Cardiac muscle cell (in vitro differentiated cells and primary cell): ENCODE measurements around the gene SCYL3. TPM values are rescaled to one million over a fixed set of nuclear protein-coding genes. Genes with fewer than 3 reads are reported as not detected.

ENCODE experiments used
- DNase-seq, 2 donors: peaks; one replicate each; pipeline versions ENCODE4 v3.0.0 to v3.0.0-alpha.2; 2010 to 2017; ENCODE audit warnings: low read depth in 1 of 2, low spot score in 1 of 2
- H3K27ac ChIP-seq: fragments of 200-600 bp; sonication (generic); 2 replicates; pipeline ENCODE4 v1.5.1; 2016
- H3K27me3 ChIP-seq: fragments of 200-600 bp; sonication (generic); 2 replicates; pipeline ENCODE4 v1.6.0; 2016; ENCODE audit warnings: control low read depth
- H3K36me3 ChIP-seq: fragments of 200-600 bp; sonication (generic); 2 replicates; pipeline ENCODE4 v1.5.1; 2016; ENCODE audit warnings: control low read depth
- H3K4me1 ChIP-seq: fragments of 200-600 bp; sonication (generic); 2 replicates; pipeline ENCODE4 v1.8.1; 2017; ENCODE audit warnings: low read depth, mild to moderate bottlenecking, mixed run types
- H3K4me3 ChIP-seq: fragments of 200-600 bp; sonication (generic); 2 replicates; pipeline ENCODE4 v1.5.1; 2016; ENCODE audit warnings: mild to moderate bottlenecking
- H3K9me3 ChIP-seq: fragments of 200-600 bp; sonication (generic); 2 replicates; pipeline ENCODE4 v1.5.1; 2017; ENCODE audit warnings: low read depth, mild to moderate bottlenecking, control low read depth
- polyA plus RNA-seq: library from polyadenylated mRNA; unstranded; fragments of >200 nt; fragmentation: Nextera tagmentation; extraction: Ambion mirVana; gene quantifications from 2 replicates; pipeline ENCODE4 v1.2.1, GENCODE V29; 2016
- total RNA-seq: library from RNA; depleted of rRNA; stranded (reverse); fragments of >200 nt; gene quantifications from 2 replicates; pipeline ENCODE4 v1.2.3, GENCODE V29; 2016
- TF ChIP-seq, protein P1 (sequence below): IDR thresholded peaks from 2 replicates; pipeline ENCODE4 v1.5.1; 2012; ENCODE audit warnings: low read depth, mild to moderate bottlenecking, low read length

The SCYL3 gene
- total and polyA plus RNA-seq, 2 experiments from 2014 or later, result 4.6 to 9.4 TPM

DNA sequence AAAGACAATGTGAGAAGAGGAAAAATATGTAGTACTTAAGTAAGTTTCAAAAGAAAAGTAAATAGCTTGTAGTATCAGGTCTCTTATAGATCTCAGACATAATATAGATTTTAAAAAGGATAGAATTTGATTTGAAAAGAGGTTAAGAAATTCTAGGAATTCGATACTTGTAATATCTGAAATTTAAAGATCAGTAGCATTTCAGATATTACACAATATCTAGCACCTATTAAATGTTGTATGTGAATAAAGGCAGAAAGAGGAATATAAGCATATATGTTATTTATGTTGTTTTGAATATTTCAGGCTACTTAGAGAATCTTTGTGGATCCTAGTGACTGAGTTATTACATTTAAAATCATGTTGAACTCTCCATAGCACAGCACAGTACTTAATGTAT, 64.0 kb downstream of the SCYL3 start:
- DNase-seq, result no peak
- Histone ChIP-seq H3K36me3 (peaks cover 8% of the 10 kb centered on the region), H3K4me1 (no peaks in the 10 kb centered on the region), H3K4me3 (no peak overlapping the region), H3K27ac (no peak overlapping the region), H3K27me3 (no peaks in the 10 kb centered on the region), H3K9me3 (no peaks in the 10 kb centered on the region)
- TF ChIP-seq, protein P1, sequence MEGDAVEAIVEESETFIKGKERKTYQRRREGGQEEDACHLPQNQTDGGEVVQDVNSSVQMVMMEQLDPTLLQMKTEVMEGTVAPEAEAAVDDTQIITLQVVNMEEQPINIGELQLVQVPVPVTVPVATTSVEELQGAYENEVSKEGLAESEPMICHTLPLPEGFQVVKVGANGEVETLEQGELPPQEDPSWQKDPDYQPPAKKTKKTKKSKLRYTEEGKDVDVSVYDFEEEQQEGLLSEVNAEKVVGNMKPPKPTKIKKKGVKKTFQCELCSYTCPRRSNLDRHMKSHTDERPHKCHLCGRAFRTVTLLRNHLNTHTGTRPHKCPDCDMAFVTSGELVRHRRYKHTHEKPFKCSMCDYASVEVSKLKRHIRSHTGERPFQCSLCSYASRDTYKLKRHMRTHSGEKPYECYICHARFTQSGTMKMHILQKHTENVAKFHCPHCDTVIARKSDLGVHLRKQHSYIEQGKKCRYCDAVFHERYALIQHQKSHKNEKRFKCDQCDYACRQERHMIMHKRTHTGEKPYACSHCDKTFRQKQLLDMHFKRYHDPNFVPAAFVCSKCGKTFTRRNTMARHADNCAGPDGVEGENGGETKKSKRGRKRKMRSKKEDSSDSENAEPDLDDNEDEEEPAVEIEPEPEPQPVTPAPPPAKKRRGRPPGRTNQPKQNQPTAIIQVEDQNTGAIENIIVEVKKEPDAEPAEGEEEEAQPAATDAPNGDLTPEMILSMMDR, result no peak

- H3K36me3 ChIP-seq, result peaks cover 5% of the 10 kb centered on the region
- TF ChIP-seq, protein P1, result no peak
- DNase-seq, result no peak
- no peaks in the 10 kb centered on the region for H3K4me1 ChIP-seq
- no peak overlapping the region for H3K27ac ChIP-seq
- H3K27me3 ChIP-seq, result no peaks in the 10 kb centered on the region
- no peaks in the 10 kb centered on the region for H3K9me3 ChIP-seq
- H3K4me3 ChIP-seq, result no peak overlapping the region
These were observed 69.5 kb downstream of the SCYL3 start for GRCh38 chr1:169824153-169824552.

DNA sequence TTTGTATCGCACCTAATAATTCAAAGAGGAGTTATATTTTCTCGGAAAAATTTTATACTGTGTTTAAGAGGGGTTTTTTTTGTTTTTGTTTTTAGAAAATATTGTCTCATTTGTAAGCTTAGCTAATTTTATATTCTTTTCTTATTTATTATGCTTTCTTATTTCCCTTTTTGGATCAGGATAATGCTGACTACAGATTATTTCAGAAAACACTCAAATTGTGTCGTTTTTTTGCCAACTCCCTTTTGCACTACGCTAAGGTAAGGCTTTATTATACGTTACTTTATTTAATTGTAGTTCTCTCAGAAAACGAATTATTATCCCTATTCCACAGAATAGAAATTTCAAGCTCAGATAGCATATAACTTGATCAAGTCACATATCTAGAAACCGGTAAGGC, 72.2 kb downstream of the SCYL3 start:
- H3K9me3 ChIP-seq, result no peaks in the 10 kb centered on the region
- H3K27ac ChIP-seq, result no peak overlapping the region
- no peaks in the 10 kb centered on the region for H3K27me3 ChIP-seq
- H3K36me3 ChIP-seq, result peaks cover 2% of the 10 kb centered on the region
- no peaks in the 10 kb centered on the region for H3K4me1 ChIP-seq
- TF ChIP-seq, protein P1, result no peak
- DNase-seq, result no peak
- H3K4me3 ChIP-seq, result no peak overlapping the region

DNA sequence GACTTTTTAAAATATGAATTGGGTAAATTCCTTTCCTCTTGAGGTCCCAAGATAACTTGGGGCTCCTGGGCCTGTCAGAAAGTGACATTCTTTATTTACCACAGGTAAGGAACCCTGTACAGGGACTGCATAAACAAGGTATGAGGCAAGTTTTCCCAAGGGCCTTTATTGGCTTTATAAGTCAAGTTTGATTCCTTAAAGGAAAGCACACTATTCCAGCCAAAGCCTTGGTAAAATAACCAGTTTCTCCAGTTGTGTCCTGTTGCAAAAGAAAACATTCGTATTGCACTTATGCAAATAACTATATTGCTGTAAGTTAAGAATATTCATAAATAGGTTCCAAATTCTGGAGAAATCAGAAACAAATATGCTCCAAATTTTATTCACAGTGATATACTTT, 77.1 kb downstream of the SCYL3 start:
- Histone ChIP-seq H3K4me1 (no peaks in the 10 kb centered on the region), H3K36me3 (no peaks in the 10 kb centered on the region), H3K27ac (no peak overlapping the region), H3K9me3 (no peaks in the 10 kb centered on the region), H3K27me3 (no peaks in the 10 kb centered on the region), H3K4me3 (no peak overlapping the region)
- no peak for DNase-seq
- TF ChIP-seq, protein P1, result no peak

GRCh38 chr1:169814265-169814664, 79.4 kb downstream of the SCYL3 start:
- Histone ChIP-seq H3K36me3 (no peaks in the 10 kb centered on the region), H3K9me3 (no peaks in the 10 kb centered on the region)
- DNase-seq, result no peak

More at GRCh38 chr1:169814265-169814664, 79.4 kb downstream of the SCYL3 start:
- no peaks in the 10 kb centered on the region for H3K4me1 ChIP-seq
- no peak overlapping the region for H3K27ac ChIP-seq
- no peaks in the 10 kb centered on the region for H3K27me3 ChIP-seq
- no peak overlapping the region for H3K4me3 ChIP-seq
- TF ChIP-seq, protein P1, result no peak
